ENCODE results near the gene CDH23.

- TF ChIP-seq, protein P1, sequence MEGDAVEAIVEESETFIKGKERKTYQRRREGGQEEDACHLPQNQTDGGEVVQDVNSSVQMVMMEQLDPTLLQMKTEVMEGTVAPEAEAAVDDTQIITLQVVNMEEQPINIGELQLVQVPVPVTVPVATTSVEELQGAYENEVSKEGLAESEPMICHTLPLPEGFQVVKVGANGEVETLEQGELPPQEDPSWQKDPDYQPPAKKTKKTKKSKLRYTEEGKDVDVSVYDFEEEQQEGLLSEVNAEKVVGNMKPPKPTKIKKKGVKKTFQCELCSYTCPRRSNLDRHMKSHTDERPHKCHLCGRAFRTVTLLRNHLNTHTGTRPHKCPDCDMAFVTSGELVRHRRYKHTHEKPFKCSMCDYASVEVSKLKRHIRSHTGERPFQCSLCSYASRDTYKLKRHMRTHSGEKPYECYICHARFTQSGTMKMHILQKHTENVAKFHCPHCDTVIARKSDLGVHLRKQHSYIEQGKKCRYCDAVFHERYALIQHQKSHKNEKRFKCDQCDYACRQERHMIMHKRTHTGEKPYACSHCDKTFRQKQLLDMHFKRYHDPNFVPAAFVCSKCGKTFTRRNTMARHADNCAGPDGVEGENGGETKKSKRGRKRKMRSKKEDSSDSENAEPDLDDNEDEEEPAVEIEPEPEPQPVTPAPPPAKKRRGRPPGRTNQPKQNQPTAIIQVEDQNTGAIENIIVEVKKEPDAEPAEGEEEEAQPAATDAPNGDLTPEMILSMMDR (IDR thresholded peaks at IDR 0.05), result no peak
- no peak for TF ChIP-seq POLR2AphosphoS5 (IDR thresholded peaks at IDR 0.05)
Observed at GRCh38 chr10:71443676-71444075, 47.0 kb downstream of the CDH23 start.
